KMS-11 (cell line): ENCODE measurements around the gene PDE10A.

ENCODE experiments used
- H2AFZ ChIP-seq: fragments of 200-600 bp; sonication (generic); 2 replicates; pipeline ENCODE4 v1.6.1; 2016; ENCODE audit warnings: antibody characterized with exemption, mixed run types, low read depth
- H3K27ac ChIP-seq: fragments of 200-600 bp; sonication (generic); 2 replicates; pipeline ENCODE4 v1.6.1; 2016; ENCODE audit warnings: mild to moderate bottlenecking, mixed run types
- H3K27me3 ChIP-seq: fragments of 200-600 bp; sonication (generic); 2 replicates; pipeline ENCODE4 v1.6.1; 2017; ENCODE audit warnings: mild to moderate bottlenecking, low read depth, mixed run types, moderate library complexity; ENCODE audit not compliant: insufficient read depth
- H3K36me3 ChIP-seq: fragments of 200-600 bp; sonication (generic); 2 replicates; pipeline ENCODE4 v1.6.1; 2017; ENCODE audit warnings: mild to moderate bottlenecking, mixed run types; ENCODE audit not compliant: insufficient read depth
- H3K4me1 ChIP-seq: fragments of 200-600 bp; sonication (generic); 2 replicates; pipeline ENCODE4 v1.6.1; 2016; ENCODE audit warnings: mild to moderate bottlenecking, low read depth, mixed run types; ENCODE audit not compliant: poor library complexity, severe bottlenecking
- H3K4me2 ChIP-seq: fragments of 200-600 bp; sonication (generic); 2 replicates; pipeline ENCODE4 v1.7.0; 2016; ENCODE audit warnings: mild to moderate bottlenecking, mixed run types
- H3K4me3 ChIP-seq: fragments of 200-600 bp; sonication (generic); IDR thresholded peaks from 2 replicates; pipeline ENCODE4 v1.6.1; 2017; ENCODE audit warnings: low read depth, low read length, mixed read lengths; ENCODE audit not compliant: insufficient read depth
- H3K79me2 ChIP-seq: fragments of 200-600 bp; sonication (generic); 2 replicates; pipeline ENCODE4 v1.6.1; 2016; ENCODE audit warnings: low read depth, mixed run types; ENCODE audit not compliant: insufficient read depth
- H3K9ac ChIP-seq: fragments of 200-600 bp; sonication (generic); 2 replicates; pipeline ENCODE4 v1.6.1; 2016; ENCODE audit warnings: mild to moderate bottlenecking, mixed run types
- H4K20me1 ChIP-seq: fragments of 200-600 bp; sonication (generic); 2 replicates; pipeline ENCODE4 v1.6.1; 2016; ENCODE audit warnings: mild to moderate bottlenecking, mixed run types; ENCODE audit not compliant: insufficient read depth
- CTCF ChIP-seq: fragments of 200-600 bp; sonication (generic); conservative IDR thresholded peaks from 2 replicates; pipeline ENCODE4 v1.6.1; 2017; ENCODE audit warnings: low read depth, mild to moderate bottlenecking, antibody characterized with exemption, low read length, moderate library complexity, mixed read lengths

Gene PDE10A

GRCh38 chr6:165704045-165704748, 41.2 kb upstream of the PDE10A start:
- TF ChIP-seq CTCF, result no peak

GRCh38 chr6:165702669-165703068, 39.6 kb upstream of the PDE10A start:
- no peak for TF ChIP-seq CTCF
- Histone ChIP-seq H3K79me2 (no peaks in the 10 kb centered on the region), H2AFZ (no peak overlapping the region), H3K4me3 (no peak overlapping the region), H3K27me3 (no peaks in the 10 kb centered on the region), H3K27ac (no peak overlapping the region), H3K4me2 (no peak overlapping the region), H3K36me3 (no peaks in the 10 kb centered on the region), H3K9ac (no peak overlapping the region), H4K20me1 (no peaks in the 10 kb centered on the region), H3K4me1 (peaks cover 14% of the 10 kb centered on the region)

More at GRCh38 chr6:165704045-165704748, 41.2 kb upstream of the PDE10A start:
- Histone ChIP-seq H3K4me3 (no peak overlapping the region), H3K27ac (no peak overlapping the region), H3K27me3 (no peaks in the 10 kb centered on the region), H4K20me1 (no peaks in the 10 kb centered on the region), H3K4me2 (no peak overlapping the region), H3K4me1 (peaks cover 14% of the 10 kb centered on the region), H3K79me2 (no peaks in the 10 kb centered on the region), H3K36me3 (no peaks in the 10 kb centered on the region), H3K9ac (no peak overlapping the region), H2AFZ (no peak overlapping the region)

- H3K79me2 ChIP-seq, result no peaks in the 10 kb centered on the region
These were observed 38.7 kb upstream of the PDE10A start for GRCh38 chr6:165701564-165702354.

DNA sequence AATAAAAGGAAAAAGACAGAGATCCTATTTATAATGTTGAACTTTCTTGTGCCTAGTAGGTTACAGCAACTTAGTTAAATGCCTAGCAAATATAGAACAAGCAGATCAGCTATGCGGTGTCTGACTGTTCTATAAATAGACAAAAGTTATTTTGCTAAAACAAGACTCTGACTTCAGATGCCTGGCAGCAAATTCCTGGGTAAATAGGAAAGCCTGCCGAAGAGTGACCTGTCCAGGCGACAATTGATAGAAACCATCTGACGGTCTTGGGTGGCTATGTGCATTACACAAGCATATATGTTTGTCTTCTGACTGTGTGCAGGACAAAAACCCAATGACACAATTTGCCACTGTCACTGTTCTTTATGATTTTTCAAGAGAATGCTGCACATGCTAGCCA, 38.0 kb upstream of the PDE10A start:
- no peak for TF ChIP-seq CTCF
- no peak overlapping the region for H3K27ac ChIP-seq
- peaks cover 19% of the 10 kb centered on the region for H3K4me1 ChIP-seq
- H3K36me3 ChIP-seq, result no peaks in the 10 kb centered on the region
- H2AFZ ChIP-seq, result no peak overlapping the region
- no peaks in the 10 kb centered on the region for H4K20me1 ChIP-seq
- H3K4me3 ChIP-seq, result no peak overlapping the region
- no peaks in the 10 kb centered on the region for H3K27me3 ChIP-seq
- no peak overlapping the region for H3K4me2 ChIP-seq
- H3K79me2 ChIP-seq, result no peaks in the 10 kb centered on the region
- H3K9ac ChIP-seq, result no peak overlapping the region

More at GRCh38 chr6:165701564-165702354, 38.7 kb upstream of the PDE10A start:
- Histone ChIP-seq H3K9ac (no peak overlapping the region), H3K27me3 (no peaks in the 10 kb centered on the region), H3K4me1 (peaks cover 19% of the 10 kb centered on the region), H3K36me3 (no peaks in the 10 kb centered on the region), H3K4me2 (no peak overlapping the region), H3K4me3 (no peak overlapping the region), H2AFZ (no peak overlapping the region), H4K20me1 (no peaks in the 10 kb centered on the region), H3K27ac (no peak overlapping the region)
- TF ChIP-seq CTCF, result no peak
